ENCODE measurements around the gene SMIM3. TPM values are rescaled to one million over a fixed set of nuclear protein-coding genes. Genes with fewer than 3 reads are reported as not detected.
"Not testable (repeated sequence)": the region's sequence is repeated elsewhere in the genome, so short reads cannot be mapped to it uniquely, and the experiment has no call there.

The SMIM3 gene
- polyA plus RNA-seq, 2 of the 4 experiments (the other 2 are of a cell fraction) = 4.5 to 4.6 TPM

DNA sequence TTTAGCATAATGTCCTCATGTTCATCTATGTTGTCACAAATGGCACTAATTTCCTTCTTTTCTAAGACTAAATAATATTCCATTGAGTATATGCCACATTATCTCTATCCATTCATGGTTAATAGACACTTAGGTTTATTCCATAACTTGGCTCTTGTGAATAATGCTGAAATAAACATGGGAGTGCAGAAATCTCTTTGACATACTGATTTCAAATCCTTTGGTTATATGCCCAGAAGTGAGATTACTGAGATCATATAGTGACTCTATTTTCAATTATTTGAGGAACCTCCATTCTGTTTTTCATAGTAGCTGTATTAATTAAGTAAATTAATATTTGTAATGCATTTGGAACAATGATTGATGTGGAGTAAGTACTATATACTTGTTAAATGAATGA, 13.0 kb downstream of the SMIM3 start:
- DNase-seq (ENCODE audit: low read depth in 1 of 2, low spot score in 1 of 2) = no peak
- H3K4me1 ChIP-seq = peaks cover 7% of the 10 kb centered on the region; the same call in 1 of the 3 replicates
- H3K4me2 ChIP-seq = no peak overlapping the region
- no peak overlapping the region for H3K4me3 ChIP-seq
- H3K9me3 ChIP-seq = peaks cover 3% of the 10 kb centered on the region; the same call in 1 of the 3 replicates
- no peak for TF ChIP-seq HDAC2 (IDR thresholded peaks at IDR 0.05)
- no peak for TF ChIP-seq ZC3H11A (IDR thresholded peaks at IDR 0.05)
- TF ChIP-seq MAZ (IDR thresholded peaks at IDR 0.05; ENCODE audit: borderline replicate concordance, low read depth, low read length) = no peak
- TF ChIP-seq NPAS2 (CRISPR knock-in tag; IDR thresholded peaks at IDR 0.05; ENCODE audit: borderline replicate concordance) = no peak
- TF ChIP-seq, protein P1, sequence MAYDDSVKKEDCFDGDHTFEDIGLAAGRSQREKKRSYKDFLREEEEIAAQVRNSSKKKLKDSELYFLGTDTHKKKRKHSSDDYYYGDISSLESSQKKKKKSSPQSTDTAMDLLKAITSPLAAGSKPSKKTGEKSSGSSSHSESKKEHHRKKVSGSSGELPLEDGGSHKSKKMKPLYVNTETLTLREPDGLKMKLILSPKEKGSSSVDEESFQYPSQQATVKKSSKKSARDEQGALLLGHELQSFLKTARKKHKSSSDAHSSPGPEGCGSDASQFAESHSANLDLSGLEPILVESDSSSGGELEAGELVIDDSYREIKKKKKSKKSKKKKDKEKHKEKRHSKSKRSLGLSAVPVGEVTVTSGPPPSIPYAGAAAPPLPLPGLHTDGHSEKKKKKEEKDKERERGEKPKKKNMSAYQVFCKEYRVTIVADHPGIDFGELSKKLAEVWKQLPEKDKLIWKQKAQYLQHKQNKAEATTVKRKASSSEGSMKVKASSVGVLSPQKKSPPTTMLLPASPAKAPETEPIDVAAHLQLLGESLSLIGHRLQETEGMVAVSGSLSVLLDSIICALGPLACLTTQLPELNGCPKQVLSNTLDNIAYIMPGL (CRISPR knock-in tag; IDR thresholded peaks at IDR 0.05; ENCODE audit: borderline replicate concordance) = no peak
- no peak for TF ChIP-seq KDM1A (IDR thresholded peaks at IDR 0.05; ENCODE audit: low read depth)
- no peak for TF ChIP-seq PHF8 (IDR thresholded peaks at IDR 0.05; ENCODE audit: borderline replicate concordance, low read depth)
- TF ChIP-seq BHLHE40 (IDR thresholded peaks at IDR 0.05; ENCODE audit: low read depth, low read length) = no peak
- no peak for TF ChIP-seq HOXB5 (CRISPR knock-in tag; IDR thresholded peaks at IDR 0.05)
- no peak for TF ChIP-seq CEBPB (IDR thresholded peaks at IDR 0.05)
- TF ChIP-seq KDM5A (IDR thresholded peaks at IDR 0.05) = no peak
- no peak for TF ChIP-seq HOXB13 (CRISPR knock-in tag; IDR thresholded peaks at IDR 0.05; ENCODE audit: low read depth)
- TF ChIP-seq JUNB (IDR thresholded peaks at IDR 0.05) = no peak
- no peak for TF ChIP-seq FOSB (CRISPR knock-in tag; IDR thresholded peaks at IDR 0.05)
- CTCF ChIA-PET = interaction anchor here (1.3 kb wide), 1 partner anchor 9 kb away, joined by 3 read pairs; no protein-coding TSS in a partner anchor
- FAIRE-seq = no peak
- ATAC-seq = no peak
- POLR2A ChIA-PET = no interaction called here
- H3K27ac ChIP-seq = no peak overlapping the region

DNA sequence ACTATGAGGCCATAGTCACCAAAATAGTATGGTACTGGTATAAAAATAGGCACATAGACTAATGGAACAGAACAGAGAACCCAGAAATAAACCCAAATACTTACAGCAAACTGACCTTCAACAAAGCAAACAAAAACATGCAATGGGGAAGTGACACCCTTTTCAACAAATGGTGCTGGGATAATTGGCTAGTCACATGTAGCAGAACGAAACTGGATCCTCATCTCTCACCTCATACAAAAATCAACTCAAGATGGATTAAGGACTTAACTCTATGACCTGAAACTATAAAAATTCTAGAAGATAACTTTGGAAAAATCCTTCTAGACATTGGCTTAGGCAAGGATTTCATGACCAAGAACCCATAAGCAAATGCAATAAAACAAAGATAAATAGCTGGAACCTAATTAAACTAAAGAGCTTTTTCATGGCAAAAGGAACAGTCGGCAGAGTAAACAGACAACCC, 14.9 kb downstream of the SMIM3 start:
- FAIRE-seq; H3K27ac ChIP-seq; POLR2A ChIA-PET; H3K4me3 ChIP-seq; DNase-seq (ENCODE audit: low read depth in 1 of 2, low spot score in 1 of 2); H3K4me1 ChIP-seq; ATAC-seq; H3K9me3 ChIP-seq; H3K4me2 ChIP-seq: not testable (repeated sequence)
- WGBS (ENCODE audit: missing lambda C conversion rate) = 34% methylated on average over 2 of the region's 2 CpGs
- CTCF ChIA-PET = interaction anchor here (1.2 kb wide), 1 partner anchor 15 kb away, joined by 4 read pairs; the partner anchor contains the start of gene SMIM3

DNA sequence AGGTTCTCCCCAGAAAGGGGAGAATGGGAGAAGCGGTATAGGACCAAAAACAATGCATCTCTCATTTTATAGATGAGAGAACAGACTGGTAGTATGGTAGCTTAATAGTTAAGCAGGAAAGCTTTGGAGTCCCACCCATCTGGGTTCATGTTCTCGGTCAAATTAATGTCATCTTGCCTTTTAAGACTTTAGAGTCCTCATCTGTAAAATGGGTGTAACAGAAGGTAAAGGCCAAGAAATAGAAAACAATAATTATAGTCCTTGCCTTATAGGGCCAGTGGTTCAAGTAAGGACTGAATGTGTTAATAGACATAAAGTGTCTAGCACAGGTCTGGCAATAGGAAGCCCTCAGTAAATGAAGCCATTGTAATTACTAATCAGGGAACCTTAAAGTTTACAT, 16.4 kb downstream of the SMIM3 start:
- Histone ChIP-seq H3K9me3 (no peaks in the 10 kb centered on the region), H3K4me2 (no peak overlapping the region), H3K4me1 (peaks cover 6% of the 10 kb centered on the region; the same call in 1 of the 3 replicates), H3K4me3 (no peak overlapping the region), H3K27ac (no peak overlapping the region)
- no peak for DNase-seq (ENCODE audit: low read depth in 1 of 2, low spot score in 1 of 2)
- CTCF ChIA-PET = interaction anchor here (1.4 kb wide), 1 partner anchor 370 kb away, joined by 3 read pairs; no protein-coding TSS in a partner anchor
- TF ChIP-seq, protein P2, sequence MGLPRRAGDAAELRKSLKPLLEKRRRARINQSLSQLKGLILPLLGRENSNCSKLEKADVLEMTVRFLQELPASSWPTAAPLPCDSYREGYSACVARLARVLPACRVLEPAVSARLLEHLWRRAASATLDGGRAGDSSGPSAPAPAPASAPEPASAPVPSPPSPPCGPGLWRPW (IDR thresholded peaks at IDR 0.05) = no peak
- TF ChIP-seq SREBF2 (IDR thresholded peaks at IDR 0.05) = no peak
- no peak for TF ChIP-seq EHF (CRISPR knock-in tag; IDR thresholded peaks at IDR 0.05)
- TF ChIP-seq JUNB (IDR thresholded peaks at IDR 0.05) = no peak
- TF ChIP-seq JUN (IDR thresholded peaks at IDR 0.05) = no peak
- TF ChIP-seq, protein P1 (CRISPR knock-in tag; IDR thresholded peaks at IDR 0.05; ENCODE audit: borderline replicate concordance) = no peak
- TF ChIP-seq NPAS2 (CRISPR knock-in tag; IDR thresholded peaks at IDR 0.05; ENCODE audit: borderline replicate concordance) = no peak
- TF ChIP-seq ZFP36 (IDR thresholded peaks at IDR 0.05; ENCODE audit: borderline replicate concordance, partially characterized antibody) = no peak
- no peak for TF ChIP-seq KDM1A (IDR thresholded peaks at IDR 0.05; ENCODE audit: low read depth)
- TF ChIP-seq RFX5 (IDR thresholded peaks at IDR 0.05) = no peak
- no peak for TF ChIP-seq HOXB5 (CRISPR knock-in tag; IDR thresholded peaks at IDR 0.05)
- TF ChIP-seq CBX2 (IDR thresholded peaks at IDR 0.05; ENCODE audit: borderline replicate concordance, low read depth) = no peak
- no peak for TF ChIP-seq TFCP2L1 (CRISPR knock-in tag; IDR thresholded peaks at IDR 0.05)
- no peak for TF ChIP-seq CHD2 (IDR thresholded peaks at IDR 0.05; ENCODE audit: low read length, partially characterized antibody)
- no peak for TF ChIP-seq FOXS1 (CRISPR knock-in tag; IDR thresholded peaks at IDR 0.05)
- no peak for TF ChIP-seq NFE2L2 (conservative IDR thresholded peaks at IDR 0.05; ENCODE audit: low read length)
- TF ChIP-seq HEYL (CRISPR knock-in tag; IDR thresholded peaks at IDR 0.05) = no peak
- no peak for TF ChIP-seq EHMT2 (IDR thresholded peaks at IDR 0.05; ENCODE audit: low read depth)
- no peak for TF ChIP-seq POLR2A (IDR thresholded peaks at IDR 0.05; ENCODE audit: low read length)
- no peak for ATAC-seq
- WGBS (ENCODE audit: missing lambda C conversion rate) = 50% methylated on average over 2 of the region's 2 CpGs
- no peak for FAIRE-seq
- POLR2A ChIA-PET = no interaction called here

Measured in A549 (cell line).